IMR-90 (cell line): ENCODE results near the gene FBLN1. TPM values are rescaled to one million over a fixed set of nuclear protein-coding genes. Genes with fewer than 3 reads are reported as not detected.

Experiments
- ATAC-seq: fragments of 200-7000 bp; cut with Tn5 transposase; 2 replicates; pipeline ENCODE4 v1.9.1; 2020; ENCODE audit warnings: low read depth, mild to moderate bottlenecking, moderate library complexity
- BruUV-seq: library from RNA; stranded (reverse); fragments of 400-500 nt; replicated peaks from 2 replicates; lab custom pipeline; 2021; lab: Mats Ljungman, UMichigan
- CTCF ChIA-PET: fragments of 300-600 bp; formaldehyde crosslinking; extraction: SDS; loops from one replicate; lab custom pipeline; 2021; ENCODE audit warnings: antibody characterized with exemption; lab: Yijun Ruan, JAX
- POLR2A ChIA-PET: fragments of 300-600 bp; sonication (Branson Sonifier 250); formaldehyde crosslinking; loops from one replicate; lab custom pipeline; 2022; ENCODE audit warnings: antibody characterized with exemption; ENCODE audit not compliant: unreplicated experiment; lab: Charles Lee
- DNase-seq: peaks from one replicate; pipeline ENCODE4 v3.0.0; 2013
- H2AFZ ChIP-seq: replicated peaks from 2 replicates; pipeline ENCODE3; 2013; ENCODE audit warnings: low read length, mild to moderate bottlenecking; ENCODE audit not compliant: poor library complexity
- H2AK5ac ChIP-seq: 2 replicates; pipeline ENCODE4 v1.6.1; 2013; ENCODE audit warnings: low read depth, low read length, inconsistent platforms
- H2AK9ac ChIP-seq: replicated peaks from 2 replicates; pipeline ENCODE3; 2013; ENCODE audit warnings: mild to moderate bottlenecking, low read depth, low read length, moderate library complexity; ENCODE audit not compliant: poor library complexity
- H2BK120ac ChIP-seq: 2 replicates; pipeline ENCODE4 v1.6.1; 2013; ENCODE audit warnings: low read depth, low read length, inconsistent platforms
- H2BK15ac ChIP-seq: 3 replicates; pipeline ENCODE4 v1.6.1; 2013; ENCODE audit warnings: low read depth, low read length, inconsistent platforms
- H2BK20ac ChIP-seq: 2 replicates; pipeline ENCODE4 v1.6.1; 2013; ENCODE audit warnings: low read depth, mild to moderate bottlenecking, inconsistent platforms, low read length, moderate library complexity
- H2BK5ac ChIP-seq: 2 replicates; pipeline ENCODE4 v1.6.1; 2013; ENCODE audit warnings: mild to moderate bottlenecking, low read depth, low read length, inconsistent platforms; ENCODE audit not compliant: poor library complexity, severe bottlenecking
- H3K14ac ChIP-seq: replicated peaks from 2 replicates; pipeline ENCODE4 v1.6.1; 2013; ENCODE audit warnings: low read depth, low read length, inconsistent platforms
- H3K18ac ChIP-seq: 2 replicates; pipeline ENCODE4 v1.6.1; 2013; ENCODE audit warnings: low read depth, low read length, control low read depth
- H3K23ac ChIP-seq: 2 replicates; pipeline ENCODE4 v1.6.1; 2013; ENCODE audit warnings: low read depth, low read length, inconsistent platforms
- H3K27ac ChIP-seq: 2 replicates; pipeline ENCODE4 v1.5.1; 2013; ENCODE audit warnings: mild to moderate bottlenecking, control low read depth, low read length; ENCODE audit not compliant: insufficient read depth
- H3K27me3 ChIP-seq: 2 replicates; pipeline ENCODE4 v1.6.1; 2013; ENCODE audit warnings: low read length; ENCODE audit not compliant: control insufficient read depth, insufficient read depth
- H3K36me3 ChIP-seq: 2 replicates; pipeline ENCODE4 v1.6.1; 2013; ENCODE audit warnings: low read length, mixed read lengths; ENCODE audit not compliant: control insufficient read depth, insufficient read depth
- H3K4ac ChIP-seq: 2 replicates; pipeline ENCODE4 v1.6.1; 2013; ENCODE audit warnings: low read depth, low read length, inconsistent platforms
- H3K4me1 ChIP-seq: 2 replicates; pipeline ENCODE4 v1.6.1; 2013; ENCODE audit warnings: low read length, mixed read lengths; ENCODE audit not compliant: control insufficient read depth, insufficient read depth
- H3K4me2 ChIP-seq: 2 replicates; pipeline ENCODE4 v1.6.1; 2013; ENCODE audit warnings: low read depth, mild to moderate bottlenecking, control low read depth, low read length, moderate library complexity
- H3K4me3 ChIP-seq: 2 replicates; pipeline ENCODE4 v1.5.1; 2013; ENCODE audit warnings: low read depth, mild to moderate bottlenecking, control low read depth, low read length, moderate library complexity; ENCODE audit not compliant: insufficient read depth
- H3K56ac ChIP-seq: 2 replicates; pipeline ENCODE4 v1.6.1; 2013; ENCODE audit warnings: low read length, inconsistent platforms; ENCODE audit not compliant: insufficient read depth; ENCODE audit errors: extremely low read depth
- H3K79me1 ChIP-seq, 2 experiments: 2 replicates each; pipeline ENCODE4 v1.6.1; 2013; ENCODE audit warnings: low read length in 2 of 2, inconsistent platforms in 1 of 2, low read depth in 1 of 2
- H3K9ac ChIP-seq: 2 replicates; pipeline ENCODE4 v1.6.1; 2013; ENCODE audit warnings: low read depth, low read length, control low read depth
- H3K9me1 ChIP-seq: 2 replicates; pipeline ENCODE4 v1.6.1; 2013; ENCODE audit warnings: low read length, inconsistent platforms; ENCODE audit not compliant: insufficient read depth
- H3K9me3 ChIP-seq: 2 replicates; pipeline ENCODE4 v1.6.1; 2013; ENCODE audit warnings: low read length; ENCODE audit not compliant: control insufficient read depth, insufficient read depth
- H4K20me1 ChIP-seq: 2 replicates; pipeline ENCODE4 v1.6.1; 2013; ENCODE audit warnings: low read length, inconsistent platforms; ENCODE audit not compliant: insufficient read depth
- H4K5ac ChIP-seq: 2 replicates; pipeline ENCODE4 v1.6.1; 2013; ENCODE audit warnings: mild to moderate bottlenecking, low read depth, low read length, control low read depth
- H4K8ac ChIP-seq, 2 experiments: 2 replicates each; pipeline ENCODE4 v1.6.1; 2013; ENCODE audit warnings: low read depth in 2 of 2, low read length in 2 of 2, control low read depth in 1 of 2, inconsistent platforms in 1 of 2
- H4K91ac ChIP-seq: 2 replicates; pipeline ENCODE4 v1.6.1; 2013; ENCODE audit warnings: low read depth, low read length, inconsistent platforms; ENCODE audit not compliant: insufficient read depth
- BHLHE40 ChIP-seq: fragments of 150-350 bp; IDR thresholded peaks from 2 replicates; pipeline ENCODE4 v1.6.1; 2016; ENCODE audit warnings: mild to moderate bottlenecking, low read depth, low read length
- CEBPB ChIP-seq: IDR thresholded peaks from 2 replicates; pipeline ENCODE4 v1.6.1; 2012; ENCODE audit warnings: low read depth, low read length, improper control_type of control experiment
- CHD1 ChIP-seq: IDR thresholded peaks from 2 replicates; pipeline ENCODE4 v1.6.1; 2012; ENCODE audit warnings: low read depth, low read length, improper control_type of control experiment
- FOS ChIP-seq: fragments of 150-350 bp; IDR thresholded peaks from 2 replicates; pipeline ENCODE4 v1.6.1; 2016; ENCODE audit warnings: low read depth, low read length
- MAFK ChIP-seq: IDR thresholded peaks from 2 replicates; pipeline ENCODE4 v1.6.1; 2012; ENCODE audit warnings: low read depth, low read length, improper control_type of control experiment
- MAZ ChIP-seq: IDR thresholded peaks from 2 replicates; pipeline ENCODE4 v1.6.1; 2012; ENCODE audit warnings: low read depth, mild to moderate bottlenecking, low read length, improper control_type of control experiment, moderate library complexity, borderline replicate concordance
- MXI1 ChIP-seq: IDR thresholded peaks from 2 replicates; pipeline ENCODE4 v1.6.1; 2012; ENCODE audit warnings: low read depth, mild to moderate bottlenecking, low read length, moderate library complexity, borderline replicate concordance
- RAD21 ChIP-seq: IDR thresholded peaks from 2 replicates; pipeline ENCODE4 v1.6.1; 2012; ENCODE audit warnings: low read length, improper control_type of control experiment
- RFX5 ChIP-seq: IDR thresholded peaks from 2 replicates; pipeline ENCODE4 v1.8.0; 2012; ENCODE audit warnings: low read depth, mild to moderate bottlenecking, low read length, moderate library complexity
- SMC3 ChIP-seq: fragments of 150-350 bp; IDR thresholded peaks from 2 replicates; pipeline ENCODE4 v1.6.1; 2016; ENCODE audit warnings: low read depth, mild to moderate bottlenecking, antibody characterized with exemption, low read length, moderate library complexity
- WGBS, 2 experiments: methylation state at CpG; one replicate each; pipeline versions ENCODE4 v1.1.5 to v1.1.7; 2013; ENCODE audit warnings: missing lambda C conversion rate in 2 of 2; ENCODE audit not compliant: insufficient read length in 1 of 2; ENCODE audit errors: extremely low coverage in 2 of 2; 5-methylcytosine and 5-hydroxymethylcytosine counted together
- dilution Hi-C: fragments of 300-500 bp; cut with HindIII; formaldehyde crosslinking; loops from one replicate; pipeline ENCODE4 v1.14.3; 2018; ENCODE audit warnings: low sequenced_read_pairs; ENCODE audit not compliant: unreplicated experiment
- in situ Hi-C: fragments of 300-500 bp; cut with MboI; formaldehyde crosslinking; loops from 3 replicates; pipeline ENCODE4 v1.14.3; 2019; ENCODE audit warnings: low sequenced_read_pairs, inconsistent platforms, mixed read lengths
- intact Hi-C: fragments of 100-400 bp; cut with micrococcal nuclease; formaldehyde crosslinking; loops from 2 replicates; pipeline ENCODE4 v1.10.0; 2022
- polyA plus RNA-seq, 3 experiments: library from polyadenylated mRNA; depleted of rRNA; stranded (reverse); fragments of >200 nt; gene quantifications; 2 replicates each; pipeline ENCODE4 v1.2.3, GENCODE V29; 2012; ENCODE audit warnings: low replicate concordance in 1 of 3
- total RNA-seq: library from RNA; depleted of rRNA; stranded (reverse); fragments of >200 nt; gene quantifications from 2 replicates; pipeline ENCODE4 v1.2.3, GENCODE V29; 2012
- TF ChIP-seq, protein P1 (sequence below): fragments of 150-350 bp; IDR thresholded peaks from 2 replicates; pipeline ENCODE4 v1.6.1; 2016; ENCODE audit warnings: low read depth, mild to moderate bottlenecking, low read length, moderate library complexity, borderline replicate concordance
- TF ChIP-seq, protein P2 (sequence below): conservative IDR thresholded peaks from 2 replicates; pipeline ENCODE4 v1.5.1; 2012; ENCODE audit warnings: mild to moderate bottlenecking, low read depth, low read length, improper control_type of control experiment
- TF ChIP-seq, protein P3 (sequence below): fragments of 150-350 bp; IDR thresholded peaks from 2 replicates; pipeline ENCODE4 v1.6.1; 2017; ENCODE audit warnings: mild to moderate bottlenecking, antibody characterized with exemption, low read length, low read depth

FBLN1 gene
- total and polyA plus RNA-seq, 2 of the 4 experiments (the other 2 are of a cell fraction) = 11.3 to 87.9 TPM

DNA sequence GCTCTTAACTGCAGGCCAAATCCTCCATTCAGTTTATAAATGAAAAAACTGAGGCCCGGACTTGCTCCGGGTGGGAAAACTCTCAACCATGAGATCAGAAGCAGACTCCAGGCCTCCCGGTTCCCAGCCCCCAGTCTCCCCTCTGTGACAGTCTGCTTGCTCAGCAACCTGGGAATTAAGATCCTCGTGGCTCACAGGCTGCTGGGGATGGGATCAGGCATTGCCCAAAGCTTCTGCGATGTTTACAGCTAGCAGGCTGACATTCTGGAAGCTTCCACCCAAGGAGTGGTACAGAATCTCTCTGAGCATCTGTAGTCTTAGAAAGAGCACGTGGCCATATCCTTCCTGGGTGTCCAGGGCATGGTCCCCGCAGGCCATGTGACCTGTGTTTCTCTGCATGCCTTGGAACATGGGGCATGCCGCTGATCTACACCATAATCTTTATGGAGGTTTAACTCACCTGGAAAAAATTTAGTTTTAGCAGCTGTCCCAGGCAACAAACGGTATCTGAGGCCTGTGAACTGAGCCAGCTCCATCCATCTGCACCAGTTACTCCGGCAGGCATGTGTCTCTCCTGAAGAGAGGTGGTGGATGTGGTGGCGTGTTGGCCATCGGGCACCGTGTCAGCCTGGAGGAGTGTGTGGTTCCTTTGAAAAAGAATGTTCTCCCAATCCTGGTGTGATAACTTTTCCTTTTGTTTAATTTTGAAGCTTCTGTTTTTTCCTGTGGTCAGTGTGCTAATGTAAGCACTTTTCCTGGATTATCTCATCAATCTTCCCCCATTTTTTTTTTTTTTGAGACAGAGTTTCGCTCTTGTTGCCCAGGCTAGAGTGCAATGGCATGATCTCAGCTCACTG, 7.9 kb downstream of the FBLN1 start:
- peak overlapping the region; percentile 63 for H3K4ac ChIP-seq
- H2AK9ac ChIP-seq = peak overlapping the region; percentile 80
- peaks cover 68% of the 10 kb centered on the region for H4K20me1 ChIP-seq
- no TSS peak for BruUV-seq
- DNase-seq = no peak
- intact Hi-C loops (no loop called here), in situ Hi-C loops (no loop called here), dilution Hi-C loops (no loop called here)
- H2BK5ac ChIP-seq = no peak overlapping the region
- H3K79me1 ChIP-seq = peaks cover 16 to 91% of the 10 kb centered on the region in 2 experiments; a peak in 3 of 4 replicates
- TF ChIP-seq, protein P1, sequence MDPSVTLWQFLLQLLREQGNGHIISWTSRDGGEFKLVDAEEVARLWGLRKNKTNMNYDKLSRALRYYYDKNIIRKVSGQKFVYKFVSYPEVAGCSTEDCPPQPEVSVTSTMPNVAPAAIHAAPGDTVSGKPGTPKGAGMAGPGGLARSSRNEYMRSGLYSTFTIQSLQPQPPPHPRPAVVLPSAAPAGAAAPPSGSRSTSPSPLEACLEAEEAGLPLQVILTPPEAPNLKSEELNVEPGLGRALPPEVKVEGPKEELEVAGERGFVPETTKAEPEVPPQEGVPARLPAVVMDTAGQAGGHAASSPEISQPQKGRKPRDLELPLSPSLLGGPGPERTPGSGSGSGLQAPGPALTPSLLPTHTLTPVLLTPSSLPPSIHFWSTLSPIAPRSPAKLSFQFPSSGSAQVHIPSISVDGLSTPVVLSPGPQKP = no peak
- TF ChIP-seq CHD1 (no peak), FOS (no peak), RFX5 (no peak), CEBPB (no peak), MAFK (no peak), MAZ (no peak), BHLHE40 (no peak), RAD21 (no peak), MXI1 (no peak), SMC3 (no peak)
- TF ChIP-seq, protein P2, sequence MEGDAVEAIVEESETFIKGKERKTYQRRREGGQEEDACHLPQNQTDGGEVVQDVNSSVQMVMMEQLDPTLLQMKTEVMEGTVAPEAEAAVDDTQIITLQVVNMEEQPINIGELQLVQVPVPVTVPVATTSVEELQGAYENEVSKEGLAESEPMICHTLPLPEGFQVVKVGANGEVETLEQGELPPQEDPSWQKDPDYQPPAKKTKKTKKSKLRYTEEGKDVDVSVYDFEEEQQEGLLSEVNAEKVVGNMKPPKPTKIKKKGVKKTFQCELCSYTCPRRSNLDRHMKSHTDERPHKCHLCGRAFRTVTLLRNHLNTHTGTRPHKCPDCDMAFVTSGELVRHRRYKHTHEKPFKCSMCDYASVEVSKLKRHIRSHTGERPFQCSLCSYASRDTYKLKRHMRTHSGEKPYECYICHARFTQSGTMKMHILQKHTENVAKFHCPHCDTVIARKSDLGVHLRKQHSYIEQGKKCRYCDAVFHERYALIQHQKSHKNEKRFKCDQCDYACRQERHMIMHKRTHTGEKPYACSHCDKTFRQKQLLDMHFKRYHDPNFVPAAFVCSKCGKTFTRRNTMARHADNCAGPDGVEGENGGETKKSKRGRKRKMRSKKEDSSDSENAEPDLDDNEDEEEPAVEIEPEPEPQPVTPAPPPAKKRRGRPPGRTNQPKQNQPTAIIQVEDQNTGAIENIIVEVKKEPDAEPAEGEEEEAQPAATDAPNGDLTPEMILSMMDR = no peak
- TF ChIP-seq, protein P3, sequence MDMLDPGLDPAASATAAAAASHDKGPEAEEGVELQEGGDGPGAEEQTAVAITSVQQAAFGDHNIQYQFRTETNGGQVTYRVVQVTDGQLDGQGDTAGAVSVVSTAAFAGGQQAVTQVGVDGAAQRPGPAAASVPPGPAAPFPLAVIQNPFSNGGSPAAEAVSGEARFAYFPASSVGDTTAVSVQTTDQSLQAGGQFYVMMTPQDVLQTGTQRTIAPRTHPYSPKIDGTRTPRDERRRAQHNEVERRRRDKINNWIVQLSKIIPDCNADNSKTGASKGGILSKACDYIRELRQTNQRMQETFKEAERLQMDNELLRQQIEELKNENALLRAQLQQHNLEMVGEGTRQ = no peak
- ATAC-seq = no peak
- H4K8ac ChIP-seq = peak overlapping the region in 1 of 2 experiments; percentile 4; a peak in 1 of 4 replicates
- WGBS, 2 experiments = 60% methylated on average over 1 of the region's 14 CpGs; no CpG with 5 or more reads in 1 of the 2 experiments
- peak overlapping the region; percentile 27; the same call in 1 of the 2 replicates for H2BK120ac ChIP-seq
- no peak overlapping the region for H2BK15ac ChIP-seq
- H3K36me3 ChIP-seq = peaks cover 45% of the 10 kb centered on the region; the same call in 1 of the 2 replicates
- no peak overlapping the region for H2BK20ac ChIP-seq
- ChIA-PET CTCF (interaction anchor here (0.6 to 2.6 kb wide), 2 partner anchors 26 to 42 kb away, joined by 3 to 8 read pairs; no protein-coding TSS in a partner anchor), POLR2A (interaction anchor here (0.6 kb wide), 1 partner anchor 237 kb away, joined by 3 read pairs; no protein-coding TSS in a partner anchor)
- no peak overlapping the region for H3K18ac ChIP-seq
- H3K9me3 ChIP-seq = no peaks in the 10 kb centered on the region
- H2AFZ ChIP-seq = no peak overlapping the region
- no peak overlapping the region; the same call in 1 of the 2 replicates for H4K91ac ChIP-seq
- H4K5ac ChIP-seq = no peak overlapping the region
- peak overlapping the region; percentile 81 for H3K14ac ChIP-seq
- H3K27me3 ChIP-seq = no peaks in the 10 kb centered on the region
- peaks cover 20% of the 10 kb centered on the region for H3K9me1 ChIP-seq
- no peak overlapping the region for H3K56ac ChIP-seq
- no peak overlapping the region; the same call in 1 of the 2 replicates for H3K27ac ChIP-seq
- no peak overlapping the region for H3K23ac ChIP-seq
- peak overlapping the region; percentile 41; the same call in 1 of the 2 replicates for H2AK5ac ChIP-seq
- H3K4me1 ChIP-seq = peaks cover 26% of the 10 kb centered on the region
- H3K9ac ChIP-seq = no peak overlapping the region
- no peak overlapping the region; the same call in 1 of the 2 replicates for H3K4me2 ChIP-seq
- no peak overlapping the region for H3K4me3 ChIP-seq
